Keratinocyte (primary cell): ENCODE measurements around the gene UGGT2. TPM values are rescaled to one million over a fixed set of nuclear protein-coding genes. Genes with fewer than 3 reads are reported as not detected.

Source experiments
- DNase-seq: peaks from one replicate; pipeline ENCODE4 v3.0.0-alpha.2; 2011; ENCODE audit warnings: low read depth, missing footprints, low spot score
- FAIRE-seq: peaks from 2 replicates; lab custom pipeline; 2011; peaks lifted over from hg19 to GRCh38; lab: Jason Lieb, UNC
- H2AFZ ChIP-seq: 2 replicates; pipeline ENCODE4 v1.6.0; 2012; ENCODE audit warnings: low read length, control low read depth, inconsistent platforms; ENCODE audit not compliant: control insufficient read depth
- H3K27ac ChIP-seq: 2 replicates; pipeline ENCODE4 v1.5.1; 2011; ENCODE audit warnings: low read length; ENCODE audit not compliant: control insufficient read depth, insufficient read depth
- H3K27me3 ChIP-seq: 3 replicates; pipeline ENCODE4 v1.6.0; 2011; ENCODE audit warnings: low read length; ENCODE audit not compliant: control insufficient read depth, insufficient read depth; ENCODE audit errors: extremely low read depth
- H3K36me3 ChIP-seq, 2 experiments: 2 replicates in 1 of 2; 3 replicates in 1 of 2; pipeline ENCODE4 v1.5.1; 2011; ENCODE audit warnings: low read length in 2 of 2, mild to moderate bottlenecking in 1 of 2; ENCODE audit not compliant: control insufficient read depth in 2 of 2, insufficient read depth in 2 of 2; ENCODE audit errors: extremely low read depth in 1 of 2
- H3K4me1 ChIP-seq: 3 replicates; pipeline ENCODE4 v1.5.1; 2011; ENCODE audit warnings: low read length; ENCODE audit not compliant: control insufficient read depth, insufficient read depth; ENCODE audit errors: extremely low read depth
- H3K4me2 ChIP-seq: 3 replicates; pipeline ENCODE4 v1.6.0; 2011; ENCODE audit warnings: low read depth, low read length; ENCODE audit not compliant: control insufficient read depth, insufficient read depth; ENCODE audit errors: extremely low read depth
- H3K4me3 ChIP-seq, 3 experiments: fragments of 200-600 bp in 1 of 3; sonication (generic) in 1 of 3; 2 replicates in 2 of 3; 3 replicates in 1 of 3; pipeline ENCODE4 v1.5.1; 2011 to 2016; ENCODE audit warnings: low read length in 3 of 3, mild to moderate bottlenecking in 3 of 3, control low read depth in 2 of 3, inconsistent platforms in 1 of 3, low read depth in 1 of 3, mixed read lengths in 1 of 3, mixed run types in 1 of 3, moderate library complexity in 1 of 3; ENCODE audit not compliant: control insufficient read depth in 2 of 3, insufficient read depth in 2 of 3; ENCODE audit errors: extremely low read depth in 1 of 3
- H3K79me2 ChIP-seq: 2 replicates; pipeline ENCODE4 v1.6.0; 2012; ENCODE audit warnings: low read length; ENCODE audit not compliant: control insufficient read depth, insufficient read depth
- H3K9ac ChIP-seq: 3 replicates; pipeline ENCODE4 v1.6.0; 2011; ENCODE audit warnings: low read length; ENCODE audit not compliant: control insufficient read depth, insufficient read depth; ENCODE audit errors: extremely low read depth
- H3K9me1 ChIP-seq: 3 replicates; pipeline ENCODE4 v1.6.0; 2011; ENCODE audit warnings: low read length; ENCODE audit not compliant: control insufficient read depth, insufficient read depth; ENCODE audit errors: extremely low read depth
- H3K9me3 ChIP-seq: 2 replicates; pipeline ENCODE4 v1.5.1; 2012; ENCODE audit warnings: low read depth, low read length; ENCODE audit not compliant: control insufficient read depth
- H4K20me1 ChIP-seq: 3 replicates; pipeline ENCODE4 v1.6.0; 2011; ENCODE audit warnings: low read length; ENCODE audit not compliant: control insufficient read depth, insufficient read depth; ENCODE audit errors: extremely low read depth
- EZH2 ChIP-seq: IDR thresholded peaks from one replicate; pipeline ENCODE4 v1.6.1; 2012; ENCODE audit warnings: inconsistent platforms, mild to moderate bottlenecking, low read length, moderate library complexity
- dilution Hi-C: fragments of 300-500 bp; cut with MboI; formaldehyde crosslinking; loops from one replicate; pipeline ENCODE4 v1.7.0; 2020; ENCODE audit warnings: low sequenced_read_pairs; ENCODE audit not compliant: extremely low pct_ligation_motif_present
- polyA plus RNA-seq, 5 experiments: library from polyadenylated mRNA; depleted of rRNA in 3 of 5; stranded (reverse) in 3 of 5; stranded (forward) in 1 of 5; unstranded in 1 of 5; fragments of >200 nt; gene quantifications; 1 replicate in 1 of 5; 2 replicates in 3 of 5; 3 replicates in 1 of 5; pipeline versions ENCODE4 v1.2.1 to v1.2.3, GENCODE V29; 2011 to 2012; ENCODE audit warnings: missing spikeins in 2 of 5, low read depth in 1 of 5, low replicate concordance in 1 of 5
- TF ChIP-seq, protein P1 (sequence below), 3 experiments: IDR thresholded peaks in 1 of 3; conservative IDR thresholded peaks in 1 of 3; optimal IDR thresholded peaks in 1 of 3; 2 replicates in 2 of 3; 3 replicates in 1 of 3; pipeline versions ENCODE3 to v1.5.1; 2011; ENCODE audit warnings: low read length in 3 of 3, mild to moderate bottlenecking in 3 of 3, moderate library complexity in 2 of 3, control low read depth in 1 of 3, inconsistent platforms in 1 of 3; ENCODE audit not compliant: insufficient read depth in 2 of 3; ENCODE audit errors: extremely low read depth in 1 of 3

Gene UGGT2
- polyA plus RNA-seq, 1 donor (not counting 4 experiments of a cell fraction or from before 2014, with no cell fraction given), result 12.5 TPM

DNA sequence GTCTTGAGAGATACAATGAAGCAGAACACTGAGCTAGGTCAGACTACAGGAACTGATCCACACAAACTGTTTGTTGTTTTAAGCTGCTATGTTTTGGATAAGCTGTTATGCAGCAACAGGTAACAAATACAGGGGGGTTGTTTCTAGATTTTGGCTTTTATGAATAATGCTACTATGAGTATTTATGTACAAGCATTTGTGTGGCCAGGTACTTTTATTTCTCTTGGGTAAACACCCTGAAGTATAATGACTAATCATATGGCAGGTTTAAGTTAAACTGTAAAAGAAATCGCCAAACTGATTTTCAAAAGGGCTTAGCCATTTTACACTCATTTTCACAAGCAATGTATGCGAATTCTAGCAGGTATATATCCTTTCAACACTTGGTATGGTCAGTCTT is 210.3 kb downstream of the UGGT2 start:
- Histone ChIP-seq H3K4me3 (no peak overlapping the region), H3K27me3 (no peaks in the 10 kb centered on the region), H3K36me3 (no peaks in the 10 kb centered on the region), H3K4me2 (no peak overlapping the region), H3K4me1 (no peaks in the 10 kb centered on the region), H3K9me1 (no peaks in the 10 kb centered on the region), H3K9me3 (no peaks in the 10 kb centered on the region), H3K9ac (no peak overlapping the region), H4K20me1 (no peaks in the 10 kb centered on the region), H3K79me2 (no peaks in the 10 kb centered on the region), H2AFZ (no peak overlapping the region), H3K27ac (no peak overlapping the region)
- no peak for DNase-seq
- no peak for TF ChIP-seq EZH2
- TF ChIP-seq, protein P1, sequence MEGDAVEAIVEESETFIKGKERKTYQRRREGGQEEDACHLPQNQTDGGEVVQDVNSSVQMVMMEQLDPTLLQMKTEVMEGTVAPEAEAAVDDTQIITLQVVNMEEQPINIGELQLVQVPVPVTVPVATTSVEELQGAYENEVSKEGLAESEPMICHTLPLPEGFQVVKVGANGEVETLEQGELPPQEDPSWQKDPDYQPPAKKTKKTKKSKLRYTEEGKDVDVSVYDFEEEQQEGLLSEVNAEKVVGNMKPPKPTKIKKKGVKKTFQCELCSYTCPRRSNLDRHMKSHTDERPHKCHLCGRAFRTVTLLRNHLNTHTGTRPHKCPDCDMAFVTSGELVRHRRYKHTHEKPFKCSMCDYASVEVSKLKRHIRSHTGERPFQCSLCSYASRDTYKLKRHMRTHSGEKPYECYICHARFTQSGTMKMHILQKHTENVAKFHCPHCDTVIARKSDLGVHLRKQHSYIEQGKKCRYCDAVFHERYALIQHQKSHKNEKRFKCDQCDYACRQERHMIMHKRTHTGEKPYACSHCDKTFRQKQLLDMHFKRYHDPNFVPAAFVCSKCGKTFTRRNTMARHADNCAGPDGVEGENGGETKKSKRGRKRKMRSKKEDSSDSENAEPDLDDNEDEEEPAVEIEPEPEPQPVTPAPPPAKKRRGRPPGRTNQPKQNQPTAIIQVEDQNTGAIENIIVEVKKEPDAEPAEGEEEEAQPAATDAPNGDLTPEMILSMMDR (optimal IDR thresholded peaks at IDR 0.05 in 1 of 3, IDR thresholded peaks at IDR 0.05 in 1 of 3, conservative IDR thresholded peaks at IDR 0.05 in 1 of 3; ENCODE audit: extremely low read depth in 1 of 3, insufficient read depth in 2 of 3, low read length in 3 of 3), result no peak
- no peak for FAIRE-seq
- dilution Hi-C loops, result no loop called here

DNA sequence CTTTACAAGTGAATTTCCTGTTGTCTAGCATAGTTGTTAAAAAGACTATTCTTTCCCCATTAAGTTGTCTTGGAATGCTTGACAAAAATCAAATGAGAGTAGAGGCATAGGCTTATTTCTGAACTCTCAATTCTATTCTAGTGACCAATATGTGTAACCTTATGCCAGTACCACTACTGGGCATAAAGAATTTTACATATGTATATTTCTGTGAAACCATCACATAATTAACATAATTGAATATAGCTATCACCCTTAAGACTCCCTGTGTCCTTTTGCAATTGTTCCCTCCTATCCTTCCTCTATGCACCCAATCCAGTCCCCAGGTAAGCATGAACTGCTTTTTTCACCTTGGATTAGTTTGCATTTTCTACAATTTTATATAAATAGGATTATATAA is 211.3 kb downstream of the UGGT2 start:
- Histone ChIP-seq H3K79me2 (no peaks in the 10 kb centered on the region), H3K9me1 (no peaks in the 10 kb centered on the region), H3K9ac (no peak overlapping the region), H3K4me2 (no peak overlapping the region), H3K4me3 (no peak overlapping the region), H3K4me1 (no peaks in the 10 kb centered on the region), H3K27ac (no peak overlapping the region), H2AFZ (no peak overlapping the region), H4K20me1 (no peaks in the 10 kb centered on the region), H3K27me3 (no peaks in the 10 kb centered on the region), H3K9me3 (no peaks in the 10 kb centered on the region), H3K36me3 (no peaks in the 10 kb centered on the region)
- no peak for FAIRE-seq
- DNase-seq, result no peak
- TF ChIP-seq, protein P1 (optimal IDR thresholded peaks at IDR 0.05 in 1 of 3, IDR thresholded peaks at IDR 0.05 in 1 of 3, conservative IDR thresholded peaks at IDR 0.05 in 1 of 3; ENCODE audit: extremely low read depth in 1 of 3, insufficient read depth in 2 of 3, low read length in 3 of 3), result no peak
- dilution Hi-C loops, result no loop called here
